Measurements from ENCODE around the gene KTN1.
A peak's percentile ranks its signal among the peaks of the same experiment; 100 is the strongest.

The KTN1 gene

GRCh38 chr14:55684956-55685584, 105.1 kb downstream of the KTN1 start:
- no peak for DNase-seq

GRCh38 chr14:55686713-55687112, 106.7 kb downstream of the KTN1 start:
- no peak for DNase-seq

- no peak for DNase-seq
Observed at GRCh38 chr14:55688566-55688965, 108.6 kb downstream of the KTN1 start.

DNA sequence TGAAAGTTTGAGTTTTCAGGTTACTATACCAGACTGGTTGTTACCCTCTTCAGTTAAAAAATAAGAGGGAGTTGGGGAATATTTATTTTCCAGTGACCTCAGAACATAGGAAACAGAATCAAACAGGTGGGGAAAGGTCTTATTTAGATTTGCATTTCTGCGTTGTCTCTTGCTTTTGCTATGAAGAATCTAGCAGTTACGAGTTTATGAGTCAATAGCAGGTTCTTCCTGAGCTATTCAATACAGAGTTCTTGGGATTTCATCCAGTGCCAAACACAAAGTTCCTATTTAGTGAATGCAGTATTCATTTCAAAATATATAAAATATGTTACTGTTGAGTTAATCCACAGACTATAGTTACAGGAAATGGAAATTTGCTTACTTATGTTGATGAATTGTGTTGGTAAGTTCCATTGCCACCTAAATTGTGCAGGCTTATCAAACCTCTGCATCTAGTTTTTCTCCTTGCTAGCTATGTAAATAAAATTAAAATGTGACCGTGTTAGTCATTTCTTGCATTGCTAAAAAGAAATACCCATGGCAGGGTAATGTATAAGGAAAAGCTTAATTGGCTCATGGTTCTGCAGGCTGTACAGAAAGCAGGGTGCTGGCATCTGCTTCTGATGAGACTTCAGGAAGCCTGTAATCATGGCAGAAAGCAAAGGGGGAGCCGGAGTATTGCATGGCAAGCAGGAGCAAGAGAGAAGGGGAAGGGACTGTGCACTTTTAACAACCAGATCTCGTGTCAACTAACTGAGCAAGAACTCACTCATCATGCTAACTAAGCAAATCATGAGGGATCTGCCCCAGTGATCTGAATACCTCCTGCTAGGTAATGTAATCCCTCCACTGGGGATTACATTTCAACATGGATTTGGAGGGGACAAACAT, 110.2 kb downstream of the KTN1 start:
- peak; percentile 40 for DNase-seq

DNA sequence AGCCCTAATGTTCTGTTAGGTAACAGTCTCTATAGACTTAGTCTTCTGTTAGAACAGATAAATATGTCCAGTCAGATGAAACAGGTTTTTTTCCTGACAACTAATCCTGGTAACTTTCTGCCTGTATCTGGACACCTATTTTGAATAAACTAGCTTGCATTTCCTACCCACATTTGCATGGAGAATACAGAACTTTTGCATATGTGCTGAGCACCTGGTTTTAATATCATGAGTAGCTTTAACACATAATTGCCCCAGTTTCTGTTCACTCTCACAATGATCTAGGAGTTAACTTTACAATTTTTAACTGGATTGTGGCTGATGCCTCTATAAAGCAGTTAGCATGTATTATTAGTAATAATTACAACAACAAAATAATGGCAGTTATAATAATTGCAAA, 111.7 kb downstream of the KTN1 start:
- DNase-seq: peak; percentile 16

- DNase-seq: no peak
Observed at GRCh38 chr14:55693904-55694303, 113.9 kb downstream of the KTN1 start.

DNA sequence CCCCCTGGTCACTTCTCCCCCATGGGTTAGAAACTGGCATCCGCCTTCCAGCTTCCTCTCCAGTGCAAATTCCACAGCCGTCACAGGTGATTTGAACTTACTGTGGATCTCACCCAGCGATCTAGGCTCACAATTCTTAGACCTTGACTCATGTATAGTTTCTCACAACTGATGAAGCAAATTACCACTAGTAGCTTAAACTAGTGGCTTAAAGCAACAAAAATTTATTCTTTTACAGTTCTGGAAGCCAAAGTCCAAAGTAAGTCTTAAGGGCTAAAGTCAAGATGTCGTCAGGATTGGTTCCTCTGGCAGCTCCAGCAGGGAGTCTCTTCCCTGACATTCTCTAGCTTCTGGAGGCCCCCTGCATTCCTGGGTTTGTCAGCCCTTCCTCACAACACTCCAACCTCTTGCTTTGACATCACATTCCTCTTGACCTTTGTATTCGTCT, 117.4 kb downstream of the KTN1 start:
- no peak for DNase-seq

- DNase-seq: no peak
Observed at GRCh38 chr14:55698051-55698450, 118.0 kb downstream of the KTN1 start.

DNA sequence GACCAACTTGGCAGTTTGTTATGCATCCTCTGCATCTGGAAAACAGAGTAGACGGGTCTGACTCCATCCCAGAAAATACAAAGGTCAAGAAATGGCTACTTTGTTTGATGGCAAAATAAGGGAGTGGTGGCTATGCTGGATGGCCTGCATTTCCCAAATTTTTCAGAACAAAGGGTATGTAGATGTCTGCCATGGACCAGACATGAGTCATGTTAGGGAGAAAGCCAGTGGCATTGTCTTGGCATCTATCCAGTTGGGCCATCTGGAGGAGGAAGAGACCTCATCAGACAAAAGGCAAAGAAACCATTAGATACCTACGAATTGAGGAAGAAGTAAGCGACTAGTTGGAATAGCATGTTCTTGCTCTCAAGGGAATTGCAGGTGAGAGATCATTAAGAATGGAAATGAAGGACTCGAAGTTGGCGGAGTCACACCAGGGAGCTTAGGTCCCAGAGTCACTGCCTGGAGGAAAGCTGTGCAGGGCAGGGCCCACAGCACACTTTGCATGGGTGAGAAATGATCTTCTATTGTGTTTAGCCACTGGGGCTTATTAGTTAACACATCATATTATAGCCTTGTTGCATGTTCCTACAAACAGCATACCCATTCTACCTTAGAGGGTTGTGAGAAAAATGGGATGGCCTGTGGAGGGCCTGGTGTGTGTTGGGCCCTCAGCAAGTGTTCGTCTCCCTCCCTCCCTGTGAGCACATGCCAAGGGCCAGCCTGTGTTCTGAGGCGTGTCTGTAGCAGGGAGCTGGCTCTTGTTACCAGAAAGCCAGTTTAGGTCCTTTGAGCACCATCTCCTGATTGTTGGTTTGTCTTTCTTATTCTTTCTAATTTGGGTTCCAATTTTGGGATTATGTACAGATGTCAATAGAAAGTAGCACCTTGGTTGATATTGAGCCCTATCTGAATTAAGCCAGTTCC, 119.4 kb downstream of the KTN1 start:
- DNase-seq: no peak

DNA sequence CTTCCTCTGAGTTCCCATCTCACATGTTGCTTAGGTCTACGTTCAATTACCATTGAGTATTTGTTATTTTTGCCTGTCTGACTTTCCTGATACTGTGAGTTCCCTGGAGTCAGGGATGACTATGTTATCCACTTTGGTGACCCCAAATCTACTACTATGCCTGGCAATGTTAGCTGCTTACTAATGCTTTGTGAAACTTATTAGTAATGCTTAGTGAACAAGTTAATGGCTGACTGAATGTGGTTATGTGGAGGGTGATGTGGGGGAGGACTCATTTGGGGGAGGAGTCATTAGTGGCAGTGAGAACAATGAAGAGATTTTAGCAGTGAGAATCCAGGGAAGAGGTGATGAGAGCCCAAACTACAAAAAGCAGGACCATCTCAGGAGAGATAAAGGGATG, 121.6 kb downstream of the KTN1 start:
- DNase-seq: no peak

DNA sequence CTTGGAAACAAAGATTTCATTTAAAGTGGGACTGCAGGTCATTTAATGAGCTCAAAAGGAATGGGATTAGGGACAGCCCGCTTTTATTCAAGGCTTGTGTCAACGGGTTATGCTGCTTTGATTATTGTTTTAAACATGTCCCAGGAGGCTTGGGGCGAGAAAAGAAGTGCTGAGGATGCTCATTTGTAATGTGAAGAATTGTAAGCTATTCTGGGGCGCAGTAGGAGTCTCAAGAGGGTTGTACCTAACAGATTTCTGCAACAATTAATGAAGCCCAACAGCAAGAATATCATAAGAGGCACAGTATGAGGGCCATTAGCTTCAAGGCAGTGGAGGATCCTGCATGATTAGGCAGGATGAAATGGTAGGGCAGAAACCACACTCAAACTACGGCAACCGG, 122.5 kb downstream of the KTN1 start:
- DNase-seq: no peak

GRCh38 chr14:55704654-55705053, 124.6 kb downstream of the KTN1 start:
- no peak for DNase-seq

- DNase-seq: peak; percentile 38
Observed at GRCh38 chr14:55705651-55706364, 125.8 kb downstream of the KTN1 start.

GRCh38 chr14:55706365-55706684, 126.3 kb downstream of the KTN1 start:
- no peak for DNase-seq

- DNase-seq: no peak
Observed at GRCh38 chr14:55706893-55707292, 126.9 kb downstream of the KTN1 start.

DNA sequence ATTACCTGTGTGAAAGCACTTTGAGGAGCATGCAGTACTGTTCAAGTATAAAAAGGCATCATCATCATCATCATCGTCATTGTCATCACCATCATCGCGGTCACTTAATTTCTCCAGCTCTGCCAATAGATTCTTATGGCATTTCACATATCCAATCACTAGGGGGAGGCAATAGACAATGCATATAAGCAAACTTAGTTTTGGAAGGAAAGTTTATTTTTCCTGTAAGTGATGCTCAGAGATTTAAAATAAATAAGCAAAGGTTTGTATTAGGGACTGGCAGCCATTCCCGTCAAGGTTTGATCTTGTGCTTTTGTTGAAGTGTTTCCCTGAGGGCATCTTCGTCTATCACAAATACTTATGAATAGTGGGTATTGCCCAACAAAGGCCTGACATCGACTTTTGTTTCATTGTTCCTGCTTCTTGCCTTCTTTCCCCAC, 127.4 kb downstream of the KTN1 start:
- peak; percentile 6 for DNase-seq

GRCh38 chr14:55710506-55711041, 130.6 kb downstream of the KTN1 start:
- no peak for DNase-seq

GRCh38 chr14:55711175-55711811, 131.3 kb downstream of the KTN1 start:
- DNase-seq: no peak

DNA sequence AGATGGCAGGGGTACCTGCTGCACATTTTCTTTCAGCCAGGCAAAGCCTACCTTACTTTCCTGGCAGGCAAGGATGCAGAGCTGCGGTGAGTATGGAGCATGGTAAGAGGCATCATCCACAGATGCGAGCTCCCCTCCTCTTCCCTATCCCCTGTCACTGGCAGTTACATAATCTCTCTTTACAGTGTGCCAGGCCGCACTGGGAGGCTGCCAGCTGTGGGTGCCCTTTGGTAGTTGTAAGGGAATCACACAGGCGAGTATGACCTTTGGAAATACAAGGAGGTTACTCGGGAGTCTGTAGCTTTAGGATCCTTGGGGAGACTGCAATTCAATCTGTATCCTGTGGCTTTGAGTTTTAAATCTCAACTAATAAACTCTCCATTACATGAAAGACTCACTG, 132.5 kb downstream of the KTN1 start:
- no peak for DNase-seq

DNA sequence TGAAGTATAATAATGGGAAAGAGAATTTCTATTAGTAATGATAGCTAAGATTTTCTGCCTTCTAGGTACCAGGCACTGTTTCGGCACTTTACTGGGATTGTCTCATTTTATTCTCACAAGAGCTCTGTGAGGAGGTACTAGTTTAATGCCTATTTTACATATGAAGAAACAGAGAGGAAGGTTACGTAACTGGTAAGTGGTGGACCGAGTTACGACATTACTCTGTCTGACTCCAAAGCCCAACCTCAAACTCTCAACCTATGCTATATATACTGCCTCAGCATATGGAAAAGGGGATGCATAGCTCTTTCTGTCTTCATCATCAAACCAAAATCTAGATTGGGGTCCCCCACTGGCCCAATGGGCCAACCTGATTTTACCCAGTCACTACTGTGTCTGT, 133.5 kb downstream of the KTN1 start:
- no peak for DNase-seq

DNA sequence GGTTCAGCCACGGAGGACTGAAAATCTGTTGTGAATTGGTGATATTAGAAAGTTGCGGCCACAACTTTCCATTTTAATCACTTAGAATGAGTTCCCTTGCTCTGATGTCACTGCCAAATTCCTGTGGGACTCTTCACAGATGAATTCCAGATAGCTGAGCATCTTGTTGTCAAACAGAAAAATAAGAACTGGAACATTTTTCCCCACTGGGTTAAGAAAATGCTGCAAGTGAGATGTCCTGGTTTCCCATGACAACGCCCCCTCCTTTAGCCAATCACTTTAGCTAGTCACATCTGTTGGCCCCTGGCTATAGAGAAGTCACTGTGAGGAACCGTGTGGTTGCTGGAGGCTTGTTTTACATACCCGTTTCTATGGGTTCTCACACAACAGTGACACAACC, 135.9 kb downstream of the KTN1 start:
- no peak for DNase-seq

DNA sequence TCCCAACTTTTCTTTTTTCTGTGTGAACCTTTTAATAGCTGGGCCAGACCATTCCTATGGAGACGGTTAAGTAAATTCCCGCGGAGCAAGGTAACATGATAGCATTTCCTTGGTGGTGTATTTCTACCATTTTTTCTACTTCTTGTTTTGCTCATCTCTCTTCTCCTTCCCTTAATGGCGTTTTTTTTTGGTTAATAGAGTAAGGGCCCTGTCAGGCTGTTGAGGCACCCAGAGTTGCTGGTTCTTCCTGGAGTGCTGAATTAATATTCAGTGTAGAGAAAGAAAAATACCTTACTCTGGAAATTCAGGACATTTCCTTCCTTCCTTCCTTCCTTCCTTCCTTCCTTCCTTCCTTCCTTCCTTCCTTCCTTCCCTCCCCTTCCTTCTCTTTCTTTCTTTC, 137.6 kb downstream of the KTN1 start:
- no peak for DNase-seq
